ENCODE results near the gene UGT3A2.
A peak's percentile ranks its signal among the peaks of the same experiment; 100 is the strongest.

UGT3A2 gene

DNA sequence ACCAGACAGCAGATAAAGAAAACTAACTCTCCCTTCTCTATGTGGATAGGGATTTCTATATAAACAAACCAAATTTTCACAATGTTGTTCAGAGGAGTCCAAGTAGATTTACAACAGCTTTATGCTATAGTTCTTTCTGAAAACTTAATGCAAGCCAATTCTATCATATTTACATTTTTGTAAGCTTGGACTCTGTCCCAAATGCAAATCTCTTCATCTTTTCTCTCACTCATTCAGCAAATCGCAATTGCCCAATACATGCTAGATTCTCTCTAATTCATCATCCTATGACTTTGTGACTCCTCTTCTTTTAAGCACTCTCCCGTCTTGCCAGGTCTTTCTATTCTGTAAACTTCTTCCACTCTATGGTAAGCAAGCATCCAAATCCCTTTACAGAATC is 39.1 kb upstream of the UGT3A2 start:
- no peak for DNase-seq (ENCODE audit: low spot score)
- Histone ChIP-seq H3K27me3 (ENCODE audit: control insufficient read depth in 3 of 3, insufficient read depth in 3 of 3, low read depth in 1 of 3, low read length in 3 of 3) (no peaks in the 10 kb centered on the region), H2BK5ac (ENCODE audit: low read length) (no peak overlapping the region), H3K18ac (ENCODE audit: low read length) (no peak overlapping the region), H3K4ac (ENCODE audit: low read length) (no peak overlapping the region), H3K9ac (ENCODE audit: low read depth, low read length, poor library complexity) (no peak overlapping the region), H2BK15ac (ENCODE audit: low read length) (no peak overlapping the region), H3K14ac (ENCODE audit: low read length) (no peak overlapping the region), H3K36me3 (replicated peaks in 1 of 2; ENCODE audit: control insufficient read depth in 2 of 2, insufficient read depth in 2 of 2, low read length in 2 of 2) (peaks cover 0 to 14% of the 10 kb centered on the region in 2 donors), H3K79me1 (ENCODE audit: low read depth, low read length) (no peaks in the 10 kb centered on the region), H2BK12ac (ENCODE audit: low read length) (no peak overlapping the region), H3K9me3 (replicated peaks in 1 of 2; ENCODE audit: control insufficient read depth in 2 of 2, insufficient read depth in 1 of 2, low read depth in 1 of 2, low read length in 2 of 2) (no peaks in the 10 kb centered on the region), H3K4me1 (ENCODE audit: control insufficient read depth in 2 of 2, insufficient read depth in 1 of 2, low read depth in 1 of 2, low read length in 2 of 2) (no peaks in the 10 kb centered on the region), H3K4me2 (ENCODE audit: insufficient read depth, low read length, poor library complexity, severe bottlenecking) (no peak overlapping the region), H2AFZ (ENCODE audit: low read length) (no peak overlapping the region), H4K91ac (ENCODE audit: low read depth, low read length, poor library complexity) (no peak overlapping the region), H3K27ac (replicated peaks; ENCODE audit: low read length) (no peak overlapping the region), H2BK120ac (ENCODE audit: low read depth, low read length) (no peak overlapping the region), H3K4me3 (ENCODE audit: low read length in 2 of 2) (no peak overlapping the region), H2AK5ac (ENCODE audit: low read depth, low read length) (no peak overlapping the region), H3K23ac (ENCODE audit: low read depth, low read length, poor library complexity) (no peak overlapping the region), H4K8ac (ENCODE audit: low read depth, low read length) (no peak overlapping the region)
- no CpG with 5 or more reads among the region's 2 CpGs for WGBS, 2 donors (ENCODE audit: extremely low coverage in 2 of 2, insufficient read length in 2 of 2, insufficient replicate concordance in 1 of 2)

DNA sequence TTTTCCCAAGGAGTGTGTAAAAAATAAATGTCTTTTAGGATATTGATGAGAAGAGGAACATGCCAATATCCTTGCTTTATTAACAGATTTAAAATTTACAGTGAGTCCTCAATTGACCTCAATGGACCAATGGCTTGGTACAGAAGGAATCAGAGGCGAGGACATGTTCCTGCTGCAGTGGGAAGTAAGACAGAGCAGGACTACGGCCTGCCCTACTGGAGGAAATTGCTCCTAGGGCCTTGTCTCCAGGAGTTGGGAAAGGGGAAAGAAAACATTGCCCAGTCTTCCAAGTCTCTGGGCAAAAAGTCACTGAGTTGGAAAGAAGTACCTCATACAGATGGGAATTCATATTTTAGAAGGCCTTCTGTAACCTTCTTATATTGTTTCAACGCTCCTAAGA is 33.1 kb upstream of the UGT3A2 start:
- H3K4me1 ChIP-seq (ENCODE audit: control insufficient read depth in 2 of 2, insufficient read depth in 1 of 2, low read depth in 1 of 2, low read length in 2 of 2), result no peaks in the 10 kb centered on the region
- H3K4me3 ChIP-seq (ENCODE audit: low read length in 2 of 2), result no peak overlapping the region
- H3K9me3 ChIP-seq (replicated peaks in 1 of 2; ENCODE audit: control insufficient read depth in 2 of 2, insufficient read depth in 1 of 2, low read depth in 1 of 2, low read length in 2 of 2), result no peaks in the 10 kb centered on the region
- no peak overlapping the region for H3K9ac ChIP-seq (ENCODE audit: low read depth, low read length, poor library complexity)
- no peak overlapping the region for H2BK120ac ChIP-seq (ENCODE audit: low read depth, low read length)
- no peak overlapping the region for H3K4ac ChIP-seq (ENCODE audit: low read length)
- no peak for DNase-seq (ENCODE audit: low spot score)
- no peak overlapping the region for H3K14ac ChIP-seq (ENCODE audit: low read length)
- H3K79me1 ChIP-seq (ENCODE audit: low read depth, low read length), result no peaks in the 10 kb centered on the region
- H3K23ac ChIP-seq (ENCODE audit: low read depth, low read length, poor library complexity), result no peak overlapping the region
- H3K27ac ChIP-seq (replicated peaks; ENCODE audit: low read length), result no peak overlapping the region
- no peak overlapping the region for H2BK5ac ChIP-seq (ENCODE audit: low read length)
- H3K18ac ChIP-seq (ENCODE audit: low read length), result no peak overlapping the region
- no peaks in the 10 kb centered on the region for H3K36me3 ChIP-seq (replicated peaks in 1 of 2; ENCODE audit: control insufficient read depth in 2 of 2, insufficient read depth in 2 of 2, low read length in 2 of 2)
- H2BK12ac ChIP-seq (ENCODE audit: low read length), result no peak overlapping the region
- H3K27me3 ChIP-seq (ENCODE audit: control insufficient read depth in 3 of 3, insufficient read depth in 3 of 3, low read depth in 1 of 3, low read length in 3 of 3), result no peaks in the 10 kb centered on the region
- no peak overlapping the region for H3K4me2 ChIP-seq (ENCODE audit: insufficient read depth, low read length, poor library complexity, severe bottlenecking)
- no peak overlapping the region for H2AK5ac ChIP-seq (ENCODE audit: low read depth, low read length)
- no peak overlapping the region for H2AFZ ChIP-seq (ENCODE audit: low read length)
- no CpG with 5 or more reads among the region's 3 CpGs for WGBS, 2 donors (ENCODE audit: extremely low coverage in 2 of 2, insufficient read length in 2 of 2, insufficient replicate concordance in 1 of 2)
- no peak overlapping the region for H4K91ac ChIP-seq (ENCODE audit: low read depth, low read length, poor library complexity)
- H4K8ac ChIP-seq (ENCODE audit: low read depth, low read length), result no peak overlapping the region
- no peak overlapping the region for H2BK15ac ChIP-seq (ENCODE audit: low read length)

GRCh38 chr5:36096486-36096885 is 29.8 kb upstream of the UGT3A2 start:
- Histone ChIP-seq H3K4ac (ENCODE audit: low read length) (no peak overlapping the region), H4K8ac (ENCODE audit: low read depth, low read length) (no peak overlapping the region), H3K4me1 (ENCODE audit: control insufficient read depth in 2 of 2, insufficient read depth in 1 of 2, low read depth in 1 of 2, low read length in 2 of 2) (no peaks in the 10 kb centered on the region), H2BK5ac (ENCODE audit: low read length) (no peak overlapping the region), H3K4me2 (ENCODE audit: insufficient read depth, low read length, poor library complexity, severe bottlenecking) (no peak overlapping the region), H3K4me3 (ENCODE audit: low read length in 2 of 2) (no peak overlapping the region), H3K27ac (replicated peaks; ENCODE audit: low read length) (no peak overlapping the region), H2BK12ac (ENCODE audit: low read length) (no peak overlapping the region), H3K9ac (ENCODE audit: low read depth, low read length, poor library complexity) (no peak overlapping the region), H2AFZ (ENCODE audit: low read length) (no peak overlapping the region), H2AK5ac (ENCODE audit: low read depth, low read length) (no peak overlapping the region), H4K91ac (ENCODE audit: low read depth, low read length, poor library complexity) (no peak overlapping the region), H2BK120ac (ENCODE audit: low read depth, low read length) (no peak overlapping the region), H3K18ac (ENCODE audit: low read length) (no peak overlapping the region), H3K9me3 (replicated peaks in 1 of 2; ENCODE audit: control insufficient read depth in 2 of 2, insufficient read depth in 1 of 2, low read depth in 1 of 2, low read length in 2 of 2) (no peaks in the 10 kb centered on the region), H2BK15ac (ENCODE audit: low read length) (no peak overlapping the region), H3K36me3 (replicated peaks in 1 of 2; ENCODE audit: control insufficient read depth in 2 of 2, insufficient read depth in 2 of 2, low read length in 2 of 2) (no peaks in the 10 kb centered on the region), H3K27me3 (ENCODE audit: control insufficient read depth in 3 of 3, insufficient read depth in 3 of 3, low read depth in 1 of 3, low read length in 3 of 3) (no peaks in the 10 kb centered on the region), H3K14ac (ENCODE audit: low read length) (no peak overlapping the region), H3K79me1 (ENCODE audit: low read depth, low read length) (no peaks in the 10 kb centered on the region), H3K23ac (ENCODE audit: low read depth, low read length, poor library complexity) (no peak overlapping the region)
- no peak for DNase-seq (ENCODE audit: low spot score)

DNA sequence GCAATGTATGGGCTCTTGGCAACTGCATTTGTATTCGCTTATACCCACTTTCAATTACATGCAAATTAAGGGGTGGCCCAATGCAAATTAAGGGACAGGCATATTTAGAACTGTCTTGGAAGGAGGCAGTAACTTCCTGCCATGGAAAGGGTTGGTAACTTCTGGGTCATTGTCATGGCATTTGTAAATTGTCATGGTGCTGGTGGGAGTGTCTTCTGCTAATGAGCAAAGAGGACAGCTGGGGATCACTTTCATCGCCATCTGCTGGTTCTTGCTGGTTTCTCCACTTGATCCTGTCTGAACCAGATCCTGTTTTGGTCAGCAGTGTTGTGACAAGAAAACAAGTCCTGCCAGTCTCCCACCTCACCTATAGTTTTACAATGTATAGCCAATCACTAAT is 23.3 kb upstream of the UGT3A2 start:
- no peak for DNase-seq (ENCODE audit: low spot score)
- Histone ChIP-seq H2BK15ac (ENCODE audit: low read length) (no peak overlapping the region), H2BK5ac (ENCODE audit: low read length) (no peak overlapping the region), H3K9me3 (replicated peaks in 1 of 2; ENCODE audit: control insufficient read depth in 2 of 2, insufficient read depth in 1 of 2, low read depth in 1 of 2, low read length in 2 of 2) (no peaks in the 10 kb centered on the region), H3K23ac (ENCODE audit: low read depth, low read length, poor library complexity) (no peak overlapping the region), H2AFZ (ENCODE audit: low read length) (peak overlapping the region; percentile 71), H3K4me3 (ENCODE audit: low read length in 2 of 2) (no peak overlapping the region), H2BK12ac (ENCODE audit: low read length) (no peak overlapping the region), H4K8ac (ENCODE audit: low read depth, low read length) (no peak overlapping the region), H3K18ac (ENCODE audit: low read length) (no peak overlapping the region), H2BK120ac (ENCODE audit: low read depth, low read length) (no peak overlapping the region), H3K14ac (ENCODE audit: low read length) (no peak overlapping the region), H3K27ac (replicated peaks; ENCODE audit: low read length) (no peak overlapping the region), H2AK5ac (ENCODE audit: low read depth, low read length) (no peak overlapping the region), H3K36me3 (replicated peaks in 1 of 2; ENCODE audit: control insufficient read depth in 2 of 2, insufficient read depth in 2 of 2, low read length in 2 of 2) (no peaks in the 10 kb centered on the region), H3K79me1 (ENCODE audit: low read depth, low read length) (no peaks in the 10 kb centered on the region), H3K27me3 (ENCODE audit: control insufficient read depth in 3 of 3, insufficient read depth in 3 of 3, low read depth in 1 of 3, low read length in 3 of 3) (no peaks in the 10 kb centered on the region), H4K91ac (ENCODE audit: low read depth, low read length, poor library complexity) (no peak overlapping the region), H3K4me2 (ENCODE audit: insufficient read depth, low read length, poor library complexity, severe bottlenecking) (no peak overlapping the region), H3K4me1 (ENCODE audit: control insufficient read depth in 2 of 2, insufficient read depth in 1 of 2, low read depth in 1 of 2, low read length in 2 of 2) (no peaks in the 10 kb centered on the region), H3K9ac (ENCODE audit: low read depth, low read length, poor library complexity) (no peak overlapping the region), H3K4ac (ENCODE audit: low read length) (no peak overlapping the region)
- no CpG with 5 or more reads among the region's 2 CpGs for WGBS, 2 donors (ENCODE audit: extremely low coverage in 2 of 2, insufficient read length in 2 of 2, insufficient replicate concordance in 1 of 2)

All from neuronal stem cell (in vitro differentiated cells).